Hematopoietic multipotent progenitor cell treated with erythropoietin and hydrocortisone succinate and interleukin-3 and kit ligand, for 6 days (in vitro differentiated cells): ENCODE results near the gene NDUFV1.
A peak's percentile ranks its signal among the peaks of the same experiment; 100 is the strongest.
"Not testable (repeated sequence)": the region's sequence is repeated elsewhere in the genome, so short reads cannot be mapped to it uniquely, and the experiment has no call there.

Experiments
- DNase-seq: peaks from one replicate; pipeline ENCODE4 v3.0.0-alpha.2; 2015

NDUFV1 gene

GRCh38 chr11:67606492-67607295 is at the start of gene NDUFV1:
NDUFV1 (plus strand) TSS chr11:67606936; CDS start chr11:67607005, 69 bp downstream.
- DNase-seq: peak; percentile 98

- no peak for DNase-seq
Measured at GRCh38 chr11:67558084-67558772, 48.5 kb upstream of the NDUFV1 start.

GRCh38 chr11:67561971-67562619 is 44.6 kb upstream of the NDUFV1 start:
- no peak for DNase-seq

- DNase-seq: no peak
Measured at GRCh38 chr11:67562963-67563704, 43.6 kb upstream of the NDUFV1 start.

- DNase-seq: not testable (repeated sequence)
Measured at GRCh38 chr11:67563705-67564114, 43.0 kb upstream of the NDUFV1 start.

GRCh38 chr11:67564230-67564629 is 42.5 kb upstream of the NDUFV1 start:
- no peak for DNase-seq

GRCh38 chr11:67571443-67571842 is 35.3 kb upstream of the NDUFV1 start:
- peak; percentile 23 for DNase-seq

- no peak for DNase-seq
Measured at GRCh38 chr11:67572305-67572704, 34.4 kb upstream of the NDUFV1 start.

- peak; percentile 75 for DNase-seq
Measured at GRCh38 chr11:67572747-67573419, 33.9 kb upstream of the NDUFV1 start.

GRCh38 chr11:67574938-67575337 is 31.8 kb upstream of the NDUFV1 start:
- no peak for DNase-seq

- DNase-seq: peak; percentile 30
Measured at GRCh38 chr11:67576735-67577475, 29.8 kb upstream of the NDUFV1 start.

GRCh38 chr11:67577951-67578350 is 28.8 kb upstream of the NDUFV1 start:
- DNase-seq: no peak

GRCh38 chr11:67581469-67581868 is 25.3 kb upstream of the NDUFV1 start:
- DNase-seq: no peak

- DNase-seq: no peak
Measured at GRCh38 chr11:67582011-67582410, 24.7 kb upstream of the NDUFV1 start.

GRCh38 chr11:67583247-67584204 is 23.2 kb upstream of the NDUFV1 start, which contains the start of gene GSTP1:
GSTP1 (plus strand) TSS chr11:67583812; CDS start chr11:67583844, 32 bp downstream.
- DNase-seq: peak; percentile 90

GRCh38 chr11:67584205-67584880 is 22.4 kb upstream of the NDUFV1 start:
- DNase-seq: peak; percentile 63

GRCh38 chr11:67584881-67585873 is 21.6 kb upstream of the NDUFV1 start:
- DNase-seq: no peak

GRCh38 chr11:67585911-67586310 is 20.8 kb upstream of the NDUFV1 start:
- DNase-seq: no peak
